Thyroid gland (tissue), 4 donors: ENCODE data around the gene SATB2.

Experiments used
- CTCF ChIP-seq, 6 experiments: fragments of 200-600 bp in 3 of 6; fragments of 450-650 bp in 3 of 6; sonication (generic) in 3 of 6; IDR thresholded peaks; one replicate each; pipeline ENCODE4 v1.5.1; 2016 to 2019; ENCODE audit warnings: antibody characterized with exemption in 6 of 6, mild to moderate bottlenecking in 2 of 6, inconsistent platforms in 1 of 6, moderate library complexity in 1 of 6
- POLR2A ChIP-seq, 2 donors: fragments of 450-650 bp; IDR thresholded peaks; one replicate each; pipeline ENCODE4 v1.6.1; 2017; ENCODE audit warnings: antibody characterized with exemption in 2 of 2, mild to moderate bottlenecking in 2 of 2, moderate library complexity in 1 of 2

DNA sequence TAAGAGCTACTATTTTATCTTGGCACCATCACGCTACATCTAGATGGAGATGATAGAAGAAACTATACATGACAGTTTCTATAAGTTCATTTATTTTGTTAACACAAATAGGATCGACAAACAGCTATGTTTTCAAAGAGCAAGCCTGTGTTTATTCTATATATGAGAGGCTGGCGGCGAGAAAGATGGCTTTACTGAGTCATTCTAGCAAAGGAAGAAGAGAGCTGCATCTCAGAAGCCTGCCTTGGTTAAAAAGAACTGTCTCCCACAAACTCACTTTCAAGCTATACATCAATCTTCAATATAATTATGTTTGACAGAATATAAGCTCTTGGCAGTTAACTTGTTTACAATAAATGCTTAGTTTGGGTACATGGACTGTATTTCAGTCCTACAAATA, 13.0 kb downstream of the SATB2 start:
- TF ChIP-seq POLR2A (IDR thresholded peaks at IDR 0.05) (no peak), CTCF (IDR thresholded peaks at IDR 0.05) (no peak)
